SK-N-SH (cell line): ENCODE data around the gene KLC1. TPM values are rescaled to one million over a fixed set of nuclear protein-coding genes. Genes with fewer than 3 reads are reported as not detected.
"Not testable (repeated sequence)": the region's sequence is repeated elsewhere in the genome, so short reads cannot be mapped to it uniquely, and the experiment has no call there.

Experiments used
- CTCF ChIA-PET: fragments of 300-600, 350-600 bp; formaldehyde crosslinking; extraction: SDS; loops from one replicate; lab custom pipeline; 2021; lab: Yijun Ruan, JAX
- POLR2A ChIA-PET: fragments of 350-600 bp; sonication (Branson Sonifier 250); formaldehyde crosslinking; extraction: SDS; loops from one replicate; lab custom pipeline; 2020; ENCODE audit warnings: antibody characterized with exemption, inconsistent platforms; lab: Yijun Ruan, JAX
- DNase-seq: peaks from one replicate; pipeline ENCODE4 v3.0.0; 2012
- H2AFZ ChIP-seq: fragments of 200-600 bp; sonication (generic); 2 replicates; pipeline ENCODE4 v1.8.1; 2016; ENCODE audit warnings: antibody characterized with exemption, mild to moderate bottlenecking, low read depth
- H3F3A ChIP-seq: fragments of 200-600 bp; sonication (generic); replicated peaks from 2 replicates; pipeline ENCODE3; 2016; ENCODE audit warnings: antibody characterized with exemption, mild to moderate bottlenecking; ENCODE audit not compliant: insufficient read depth
- H3K27ac ChIP-seq, 2 experiments: fragments of 200-500 bp in 1 of 2; fragments of 200-600 bp in 1 of 2; sonication (Bioruptor generic) in 1 of 2; sonication (generic), shearing (Covaris generic) in 1 of 2; 2 replicates each; pipeline versions ENCODE4 v1.5.1 to v1.6.1; 2014 to 2016; ENCODE audit warnings: low read depth in 2 of 2, inconsistent platforms in 1 of 2, low read length in 1 of 2, mild to moderate bottlenecking in 1 of 2, mixed read lengths in 1 of 2
- H3K27me3 ChIP-seq: fragments of 200-600 bp; sonication (generic), shearing (Covaris generic); 2 replicates; pipeline ENCODE4 v1.6.1; 2016; ENCODE audit warnings: mixed run types; ENCODE audit not compliant: insufficient read depth
- H3K36me3 ChIP-seq, 2 experiments: fragments of 200-500 bp in 1 of 2; fragments of 200-600 bp in 1 of 2; sonication (Bioruptor generic) in 1 of 2; sonication (generic) in 1 of 2; replicated peaks in 1 of 2; 2 replicates each; pipeline versions ENCODE3 to v1.5.1; 2014 to 2016; ENCODE audit warnings: low read length in 1 of 2, mild to moderate bottlenecking in 1 of 2; ENCODE audit not compliant: insufficient read depth in 2 of 2, control insufficient read depth in 1 of 2
- H3K4me1 ChIP-seq, 2 experiments: fragments of 200-500 bp in 1 of 2; fragments of 200-600 bp in 1 of 2; sonication (Bioruptor generic) in 1 of 2; sonication (generic), shearing (Covaris generic) in 1 of 2; 2 replicates each; pipeline versions ENCODE4 v1.5.1 to v1.6.1; 2014 to 2016; ENCODE audit warnings: low read depth in 1 of 2, low read length in 1 of 2, mixed run types in 1 of 2; ENCODE audit not compliant: insufficient read depth in 2 of 2, control insufficient read depth in 1 of 2
- H3K4me2 ChIP-seq: fragments of 200-600 bp; sonication (generic), shearing (Covaris generic); 2 replicates; pipeline ENCODE4 v1.6.1; 2017; ENCODE audit warnings: mixed run types
- H3K4me3 ChIP-seq, 2 experiments: fragments of 200-500 bp in 1 of 2; fragments of 200-600 bp in 1 of 2; sonication (Bioruptor generic) in 1 of 2; sonication (generic), shearing (Covaris generic) in 1 of 2; 2 replicates each; pipeline versions ENCODE4 v1.5.1 to v1.8.1; 2014 to 2016; ENCODE audit warnings: low read depth in 2 of 2, inconsistent platforms in 1 of 2, low read length in 1 of 2, mild to moderate bottlenecking in 1 of 2, mixed read lengths in 1 of 2, moderate library complexity in 1 of 2
- H3K79me2 ChIP-seq: fragments of 200-600 bp; sonication (generic); 2 replicates; pipeline ENCODE4 v1.8.1; 2017; ENCODE audit warnings: mild to moderate bottlenecking; ENCODE audit not compliant: insufficient read depth
- H3K9ac ChIP-seq: fragments of 200-600 bp; sonication (generic); 2 replicates; pipeline ENCODE4 v1.6.1; 2017; ENCODE audit warnings: mixed run types
- H3K9me2 ChIP-seq: fragments of 200-600 bp; sonication (generic); 2 replicates; pipeline ENCODE4 v1.6.1; 2017; ENCODE audit warnings: mixed run types
- H3K9me3 ChIP-seq: fragments of 200-600 bp; sonication (generic); 2 replicates; pipeline ENCODE4 v1.6.1; 2017; ENCODE audit warnings: mixed run types, mild to moderate bottlenecking, moderate library complexity
- H4K20me1 ChIP-seq: fragments of 200-600 bp; sonication (generic); 2 replicates; pipeline ENCODE4 v1.6.1; 2017; ENCODE audit warnings: mild to moderate bottlenecking, mixed run types; ENCODE audit not compliant: insufficient read depth
- ELF1 ChIP-seq: IDR thresholded peaks from 2 replicates; pipeline ENCODE4 v1.4.0; 2012
- EP300 ChIP-seq, 2 experiments: IDR thresholded peaks; 2 replicates each; pipeline versions ENCODE4 v1.4.0 to v1.6.1; 2012; ENCODE audit warnings: borderline replicate concordance in 1 of 2, low read depth in 1 of 2, low read length in 1 of 2
- EZH2phosphoT487 ChIP-seq: fragments of 200-600 bp; sonication (generic); IDR thresholded peaks from 2 replicates; pipeline ENCODE4 v1.6.1; 2017; ENCODE audit warnings: low read depth, mixed run types, mild to moderate bottlenecking, antibody characterized with exemption, moderate library complexity, borderline replicate concordance
- FOSL2 ChIP-seq: IDR thresholded peaks from 2 replicates; pipeline ENCODE4 v1.4.0; 2012; ENCODE audit warnings: low read depth, mild to moderate bottlenecking, moderate library complexity, borderline replicate concordance
- FOXM1 ChIP-seq: IDR thresholded peaks from 2 replicates; pipeline ENCODE4 v1.4.0; 2012; ENCODE audit warnings: low read depth, mild to moderate bottlenecking
- GABPA ChIP-seq: IDR thresholded peaks from 2 replicates; pipeline ENCODE4 v1.4.0; 2012; ENCODE audit warnings: low read depth, mild to moderate bottlenecking
- MEF2A ChIP-seq: IDR thresholded peaks from 2 replicates; pipeline ENCODE4 v1.4.0; 2012; ENCODE audit warnings: low read depth, borderline replicate concordance
- MXI1 ChIP-seq: IDR thresholded peaks from 2 replicates; pipeline ENCODE4 v1.6.1; 2012; ENCODE audit warnings: mild to moderate bottlenecking, low read depth, low read length, improper control_type of control experiment
- NFIC ChIP-seq: IDR thresholded peaks from 2 replicates; pipeline ENCODE4 v1.4.0; 2012; ENCODE audit warnings: borderline replicate concordance
- NRF1 ChIP-seq: IDR thresholded peaks from 2 replicates; pipeline ENCODE4 v1.6.1; 2012; ENCODE audit warnings: low read depth, mild to moderate bottlenecking, low read length
- RAD21 ChIP-seq: IDR thresholded peaks from 2 replicates; pipeline ENCODE4 v1.6.1; 2012; ENCODE audit warnings: mild to moderate bottlenecking, low read length
- RFX5 ChIP-seq: IDR thresholded peaks from 2 replicates; pipeline ENCODE4 v1.6.1; 2012; ENCODE audit warnings: mild to moderate bottlenecking, improper control_type of control experiment, low read length
- RXRA ChIP-seq: IDR thresholded peaks from 2 replicates; pipeline ENCODE4 v1.4.0; 2012; ENCODE audit warnings: low read depth, mild to moderate bottlenecking, borderline replicate concordance
- SIN3A ChIP-seq: IDR thresholded peaks from 2 replicates; pipeline ENCODE4 v1.6.1; 2012; ENCODE audit warnings: low read depth, mild to moderate bottlenecking, low read length, moderate library complexity, borderline replicate concordance
- SMC3 ChIP-seq: IDR thresholded peaks from 2 replicates; pipeline ENCODE4 v1.6.1; 2012; ENCODE audit warnings: low read depth, low read length, improper control_type of control experiment
- TAF1 ChIP-seq: IDR thresholded peaks from 2 replicates; pipeline ENCODE4 v1.6.1; 2012; ENCODE audit warnings: low read depth, mild to moderate bottlenecking, low read length, moderate library complexity, borderline replicate concordance
- TCF12 ChIP-seq: IDR thresholded peaks from 2 replicates; pipeline ENCODE4 v1.4.0; 2012
- WGBS: methylation state at CpG from one replicate; pipeline ENCODE4 v1.1.6; 2017; ENCODE audit warnings: low lambda C conversion rate; 5-methylcytosine and 5-hydroxymethylcytosine counted together
- polyA plus RNA-seq, 3 experiments: library from polyadenylated mRNA; depleted of rRNA; stranded (reverse); fragments of >200 nt; gene quantifications; 2 replicates each; pipeline ENCODE4 v1.2.3, GENCODE V29; 2012
- TF ChIP-seq, protein P1 (sequence below): IDR thresholded peaks from 2 replicates; pipeline ENCODE4 v1.6.1; 2012; ENCODE audit warnings: mild to moderate bottlenecking, low read depth, low read length, moderate library complexity
- TF ChIP-seq, protein P2 (sequence below): IDR thresholded peaks from 2 replicates; pipeline ENCODE4 v1.4.0; 2012; ENCODE audit warnings: low read depth, borderline replicate concordance
- TF ChIP-seq, protein P3 (sequence below): fragments of 200-600 bp; sonication (generic); IDR thresholded peaks from 2 replicates; pipeline ENCODE4 v1.6.1; 2017; ENCODE audit warnings: antibody characterized with exemption, mild to moderate bottlenecking, moderate library complexity

KLC1 gene
- polyA plus RNA-seq, 1 of the 3 experiments (the other 2 are of a cell fraction), result 308 TPM

DNA sequence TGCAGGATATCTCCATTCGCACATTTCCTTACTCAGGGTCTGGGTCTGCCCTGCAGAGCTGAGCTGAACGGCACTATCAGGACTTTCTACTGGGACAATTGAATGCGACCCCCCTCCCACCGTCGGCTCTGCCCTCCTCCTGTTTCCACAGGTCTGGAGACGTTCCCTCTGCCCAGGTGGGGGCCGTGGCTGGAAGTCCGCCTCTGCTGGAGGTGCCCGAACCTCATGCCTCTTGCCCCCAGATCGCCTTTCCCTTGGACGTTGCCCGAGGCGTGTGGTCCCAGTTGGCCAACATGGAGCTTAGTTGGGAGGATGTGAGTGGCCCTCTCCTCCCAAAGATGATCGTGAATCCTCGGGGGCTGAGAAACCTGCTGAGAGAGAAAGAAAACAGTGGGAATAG lies 21.2 kb upstream of the KLC1 start:
- Histone ChIP-seq H3K9me3 (peaks cover 5% of the 10 kb centered on the region; the same call in 1 of the 2 replicates), H3K4me2 (no peak overlapping the region), H3K4me3 (no peak overlapping the region), H2AFZ (no peak overlapping the region), H3K36me3 (no peaks in the 10 kb centered on the region), H3K9ac (no peak overlapping the region), H3K9me2 (no peaks in the 10 kb centered on the region), H3K4me1 (peaks cover 10 to 11% of the 10 kb centered on the region in 2 experiments; a peak in 2 of 4 replicates), H3F3A (peaks cover 12% of the 10 kb centered on the region), H3K27me3 (no peaks in the 10 kb centered on the region), H3K79me2 (no peaks in the 10 kb centered on the region), H4K20me1 (no peaks in the 10 kb centered on the region), H3K27ac (no peak overlapping the region)
- CTCF ChIA-PET, result interaction anchor here (0.7 to 2.9 kb wide), 5 partner anchors 13 to 88 kb away, joined by 3 to 11 read pairs (median 6); partner anchors contain the start of gene KLC1
- WGBS, result 70% methylated on average over 15 of the region's 15 CpGs
- POLR2A ChIA-PET, result no interaction called here
- no peak for DNase-seq
- TF ChIP-seq RAD21 (no peak), SIN3A (no peak), NFIC (no peak), SMC3 (no peak), TCF12 (no peak), TAF1 (no peak), RFX5 (no peak), GABPA (no peak), FOSL2 (no peak), MXI1 (no peak), FOXM1 (no peak), MEF2A (no peak), NRF1 (no peak), EP300 (IDR thresholded peaks at IDR 0.05; ENCODE audit: borderline replicate concordance in 1 of 2, low read depth in 1 of 2, low read length in 1 of 2) (no peak), RXRA (no peak), ELF1 (no peak), EZH2phosphoT487 (no peak)
- TF ChIP-seq, protein P1, sequence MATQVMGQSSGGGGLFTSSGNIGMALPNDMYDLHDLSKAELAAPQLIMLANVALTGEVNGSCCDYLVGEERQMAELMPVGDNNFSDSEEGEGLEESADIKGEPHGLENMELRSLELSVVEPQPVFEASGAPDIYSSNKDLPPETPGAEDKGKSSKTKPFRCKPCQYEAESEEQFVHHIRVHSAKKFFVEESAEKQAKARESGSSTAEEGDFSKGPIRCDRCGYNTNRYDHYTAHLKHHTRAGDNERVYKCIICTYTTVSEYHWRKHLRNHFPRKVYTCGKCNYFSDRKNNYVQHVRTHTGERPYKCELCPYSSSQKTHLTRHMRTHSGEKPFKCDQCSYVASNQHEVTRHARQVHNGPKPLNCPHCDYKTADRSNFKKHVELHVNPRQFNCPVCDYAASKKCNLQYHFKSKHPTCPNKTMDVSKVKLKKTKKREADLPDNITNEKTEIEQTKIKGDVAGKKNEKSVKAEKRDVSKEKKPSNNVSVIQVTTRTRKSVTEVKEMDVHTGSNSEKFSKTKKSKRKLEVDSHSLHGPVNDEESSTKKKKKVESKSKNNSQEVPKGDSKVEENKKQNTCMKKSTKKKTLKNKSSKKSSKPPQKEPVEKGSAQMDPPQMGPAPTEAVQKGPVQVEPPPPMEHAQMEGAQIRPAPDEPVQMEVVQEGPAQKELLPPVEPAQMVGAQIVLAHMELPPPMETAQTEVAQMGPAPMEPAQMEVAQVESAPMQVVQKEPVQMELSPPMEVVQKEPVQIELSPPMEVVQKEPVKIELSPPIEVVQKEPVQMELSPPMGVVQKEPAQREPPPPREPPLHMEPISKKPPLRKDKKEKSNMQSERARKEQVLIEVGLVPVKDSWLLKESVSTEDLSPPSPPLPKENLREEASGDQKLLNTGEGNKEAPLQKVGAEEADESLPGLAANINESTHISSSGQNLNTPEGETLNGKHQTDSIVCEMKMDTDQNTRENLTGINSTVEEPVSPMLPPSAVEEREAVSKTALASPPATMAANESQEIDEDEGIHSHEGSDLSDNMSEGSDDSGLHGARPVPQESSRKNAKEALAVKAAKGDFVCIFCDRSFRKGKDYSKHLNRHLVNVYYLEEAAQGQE, result no peak
- TF ChIP-seq, protein P2, sequence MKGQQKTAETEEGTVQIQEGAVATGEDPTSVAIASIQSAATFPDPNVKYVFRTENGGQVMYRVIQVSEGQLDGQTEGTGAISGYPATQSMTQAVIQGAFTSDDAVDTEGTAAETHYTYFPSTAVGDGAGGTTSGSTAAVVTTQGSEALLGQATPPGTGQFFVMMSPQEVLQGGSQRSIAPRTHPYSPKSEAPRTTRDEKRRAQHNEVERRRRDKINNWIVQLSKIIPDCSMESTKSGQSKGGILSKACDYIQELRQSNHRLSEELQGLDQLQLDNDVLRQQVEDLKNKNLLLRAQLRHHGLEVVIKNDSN, result no peak
- TF ChIP-seq, protein P3, sequence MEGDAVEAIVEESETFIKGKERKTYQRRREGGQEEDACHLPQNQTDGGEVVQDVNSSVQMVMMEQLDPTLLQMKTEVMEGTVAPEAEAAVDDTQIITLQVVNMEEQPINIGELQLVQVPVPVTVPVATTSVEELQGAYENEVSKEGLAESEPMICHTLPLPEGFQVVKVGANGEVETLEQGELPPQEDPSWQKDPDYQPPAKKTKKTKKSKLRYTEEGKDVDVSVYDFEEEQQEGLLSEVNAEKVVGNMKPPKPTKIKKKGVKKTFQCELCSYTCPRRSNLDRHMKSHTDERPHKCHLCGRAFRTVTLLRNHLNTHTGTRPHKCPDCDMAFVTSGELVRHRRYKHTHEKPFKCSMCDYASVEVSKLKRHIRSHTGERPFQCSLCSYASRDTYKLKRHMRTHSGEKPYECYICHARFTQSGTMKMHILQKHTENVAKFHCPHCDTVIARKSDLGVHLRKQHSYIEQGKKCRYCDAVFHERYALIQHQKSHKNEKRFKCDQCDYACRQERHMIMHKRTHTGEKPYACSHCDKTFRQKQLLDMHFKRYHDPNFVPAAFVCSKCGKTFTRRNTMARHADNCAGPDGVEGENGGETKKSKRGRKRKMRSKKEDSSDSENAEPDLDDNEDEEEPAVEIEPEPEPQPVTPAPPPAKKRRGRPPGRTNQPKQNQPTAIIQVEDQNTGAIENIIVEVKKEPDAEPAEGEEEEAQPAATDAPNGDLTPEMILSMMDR, result no peak

DNA sequence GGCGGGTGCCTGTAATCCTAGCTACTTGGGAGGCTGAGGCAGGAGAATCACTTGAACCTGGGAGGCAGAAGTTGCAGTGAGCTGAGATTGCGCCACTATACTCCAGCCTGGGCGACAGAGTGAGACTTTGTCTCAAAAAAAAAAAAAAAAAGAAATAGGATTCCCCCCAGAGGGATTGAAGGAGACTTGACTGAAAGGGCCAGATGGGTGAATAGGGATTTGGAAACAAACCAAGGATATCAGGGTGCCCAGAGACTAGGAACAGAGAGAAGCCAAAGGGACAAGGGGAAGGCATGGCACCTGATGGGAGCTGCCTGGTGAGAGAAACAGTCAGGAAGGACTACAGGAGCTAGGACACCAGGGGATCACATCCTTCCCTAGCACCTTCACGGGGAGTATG lies 19.9 kb upstream of the KLC1 start:
- WGBS, result 92% methylated on average over 4 of the region's 4 CpGs

More for the DNA sequence above, 19.9 kb upstream of the KLC1 start:
- DNase-seq, H3K4me3 ChIP-seq, H4K20me1 ChIP-seq, H3K4me2 ChIP-seq, H3K9ac ChIP-seq, H3K9me2 ChIP-seq, H3K36me3 ChIP-seq, H3K27me3 ChIP-seq, H3K9me3 ChIP-seq, H3K79me2 ChIP-seq, POLR2A ChIA-PET, H2AFZ ChIP-seq, H3K27ac ChIP-seq: not testable (repeated sequence)
- Histone ChIP-seq H3K4me1 (peaks cover 10 to 11% of the 10 kb centered on the region in 2 experiments; a peak in 2 of 4 replicates), H3F3A (peaks cover 17% of the 10 kb centered on the region)
- CTCF ChIA-PET, result interaction anchor here (2.0 to 2.9 kb wide), 2 partner anchors 19 to 33 kb away, joined by 8 to 11 read pairs; partner anchors contain the start of gene KLC1
